Activated CD8-positive, alpha-beta memory T cell treated with anti-CD3 and anti-CD28 coated beads, Interleukin-2, amount 50 U/mL, for 1 hour (primary cell): ENCODE measurements around the gene FRG2.
"Not testable (repeated sequence)": the region's sequence is repeated elsewhere in the genome, so short reads cannot be mapped to it uniquely, and the experiment has no call there.

Experiments
- DNase-seq: peaks from one replicate; pipeline ENCODE4 v3.0.0-alpha.2; 2020; ENCODE audit errors: extremely low read depth

Gene FRG2

DNA sequence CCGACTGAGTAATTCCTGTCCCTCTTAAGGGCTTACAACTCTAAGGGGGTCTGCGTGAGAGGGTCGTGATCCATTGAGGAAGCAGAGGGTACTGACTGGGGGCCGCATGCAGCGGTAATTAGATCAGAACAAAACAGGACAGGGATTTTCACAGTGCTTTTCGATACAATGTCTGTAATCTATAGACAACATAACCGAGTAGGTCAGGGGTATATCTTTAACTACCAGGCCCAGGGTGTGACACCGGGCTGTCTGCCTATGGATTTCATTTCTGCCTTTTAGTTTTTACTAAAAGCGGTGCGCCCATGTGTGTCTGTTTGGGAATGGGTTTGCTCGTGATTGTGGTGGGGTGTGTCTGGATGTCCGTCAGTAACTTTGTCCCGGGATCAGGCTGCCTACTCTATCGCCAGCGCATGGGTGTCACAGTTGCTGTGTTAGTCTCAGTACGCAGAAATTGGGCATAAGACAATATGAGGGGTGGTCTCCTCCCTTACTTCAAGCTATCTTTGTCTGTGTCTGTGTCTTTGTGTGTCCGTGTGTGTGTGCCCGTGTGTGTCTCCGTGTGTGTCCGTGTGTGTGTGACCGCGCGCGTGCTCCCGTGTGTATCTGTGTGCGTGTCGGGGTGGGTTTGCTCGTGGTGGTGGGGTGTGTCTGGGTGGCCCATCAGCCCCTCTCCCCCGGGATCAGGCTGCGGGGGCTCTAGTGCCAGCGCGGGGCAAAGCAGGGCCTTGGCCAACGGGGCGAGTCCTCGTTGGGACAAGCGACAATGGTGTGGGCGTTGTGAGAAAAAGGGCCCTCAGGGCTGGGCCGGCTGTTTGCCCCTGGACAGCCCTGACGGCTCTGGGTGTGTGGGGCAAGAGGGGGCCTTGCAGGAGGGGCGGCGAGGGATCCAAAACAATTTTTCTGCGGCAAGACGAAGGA is 10.4 kb downstream of the FRG2 start:
- no peak for DNase-seq

DNA sequence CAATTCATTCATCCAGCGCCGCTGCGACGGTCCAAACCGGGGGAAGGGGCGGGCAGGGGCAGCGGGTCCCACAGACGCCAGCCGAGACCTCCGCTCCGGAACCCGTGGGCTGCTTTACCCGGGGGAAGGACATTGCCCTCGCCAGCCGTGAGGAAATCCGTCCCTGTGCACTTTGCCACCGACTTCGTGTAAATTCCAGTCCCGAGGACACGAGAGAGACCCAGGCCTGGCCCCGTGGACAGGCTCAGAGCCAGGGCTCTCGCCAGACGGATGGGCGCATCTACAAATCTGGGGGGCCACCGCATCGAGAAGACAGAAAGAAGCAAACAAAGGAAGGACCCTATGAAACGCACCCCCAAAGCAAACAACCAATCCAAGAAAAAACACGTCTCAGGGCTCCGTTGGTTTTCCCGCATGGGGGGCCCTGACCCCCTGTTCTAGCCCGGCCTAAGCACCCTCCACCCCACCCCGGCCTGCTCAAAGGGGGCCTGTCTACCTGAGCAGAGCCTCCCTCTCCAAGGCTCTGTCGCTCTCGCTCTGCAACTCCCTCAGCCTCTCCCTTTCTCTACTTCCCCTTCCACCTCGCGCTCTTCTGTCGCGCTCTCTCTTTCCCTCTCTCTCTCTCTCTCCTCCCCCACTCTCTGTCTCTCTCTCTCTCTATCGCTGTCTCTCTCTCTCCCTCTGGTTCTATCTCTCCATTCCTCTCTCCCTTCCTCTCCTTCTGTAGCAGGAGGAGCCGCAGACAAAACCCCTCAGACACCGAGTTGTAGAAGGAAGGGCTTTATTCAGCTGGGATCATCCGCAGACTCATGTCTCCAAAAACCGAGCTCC is 11.3 kb downstream of the FRG2 start:
- DNase-seq: no peak

DNA sequence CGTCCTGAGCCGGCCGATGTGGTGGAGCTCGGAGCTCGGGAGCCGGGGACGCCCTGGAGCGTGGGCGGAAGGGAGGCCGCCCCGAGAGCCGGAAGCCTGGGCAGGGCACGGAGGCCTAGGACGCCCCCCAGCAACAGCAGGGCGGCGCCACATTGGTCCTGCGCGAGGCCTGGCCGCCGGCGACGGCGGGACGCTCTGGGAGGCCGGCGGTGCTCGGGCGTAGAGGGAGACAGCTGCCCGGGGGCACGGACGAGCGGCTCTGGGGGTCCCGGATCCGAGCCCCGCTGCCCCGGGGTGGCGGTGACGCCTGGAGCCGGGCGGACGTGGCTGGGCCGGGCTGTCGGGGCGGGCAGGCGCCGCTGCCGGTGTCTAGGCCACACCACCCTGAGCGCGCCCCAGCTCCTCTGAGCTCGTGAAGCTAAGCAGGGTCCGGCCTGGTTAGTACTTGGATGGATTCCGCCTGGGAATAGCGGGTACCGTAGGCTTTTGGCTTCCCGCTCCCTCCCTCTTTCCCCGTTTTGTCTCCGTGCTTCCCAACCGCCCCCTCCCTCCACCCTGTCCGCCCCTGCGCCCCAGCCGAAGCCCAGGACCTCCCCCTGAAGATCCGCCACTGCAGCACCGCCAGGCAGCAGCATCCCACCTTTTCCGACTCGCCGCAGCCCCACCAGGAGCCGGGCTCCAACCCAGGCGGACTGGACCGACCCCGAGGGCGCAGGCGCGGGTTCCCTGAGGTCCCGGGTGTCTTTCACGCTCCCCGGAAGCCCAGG is 12.1 kb downstream of the FRG2 start:
- DNase-seq: no peak

DNA sequence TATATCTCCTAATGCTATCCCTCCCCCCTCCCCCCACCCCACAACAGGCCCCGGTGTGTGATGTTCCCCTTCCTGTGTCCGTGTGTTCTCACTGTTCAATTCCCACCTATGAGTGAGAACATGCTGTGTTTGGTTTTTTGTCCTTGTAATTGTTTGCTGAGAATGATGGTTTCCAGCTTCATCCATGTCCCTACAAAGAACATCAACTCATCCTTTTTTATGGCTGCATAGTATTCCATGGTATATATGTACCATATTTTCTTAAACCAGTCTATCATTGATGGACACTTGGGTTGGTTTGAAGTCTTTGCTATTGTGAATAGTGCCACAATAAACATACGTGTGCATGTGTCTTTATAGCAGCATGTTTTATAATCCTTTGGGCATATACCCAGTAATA is 37.1 kb downstream of the FRG2 start:
- DNase-seq: not testable (repeated sequence)

DNA sequence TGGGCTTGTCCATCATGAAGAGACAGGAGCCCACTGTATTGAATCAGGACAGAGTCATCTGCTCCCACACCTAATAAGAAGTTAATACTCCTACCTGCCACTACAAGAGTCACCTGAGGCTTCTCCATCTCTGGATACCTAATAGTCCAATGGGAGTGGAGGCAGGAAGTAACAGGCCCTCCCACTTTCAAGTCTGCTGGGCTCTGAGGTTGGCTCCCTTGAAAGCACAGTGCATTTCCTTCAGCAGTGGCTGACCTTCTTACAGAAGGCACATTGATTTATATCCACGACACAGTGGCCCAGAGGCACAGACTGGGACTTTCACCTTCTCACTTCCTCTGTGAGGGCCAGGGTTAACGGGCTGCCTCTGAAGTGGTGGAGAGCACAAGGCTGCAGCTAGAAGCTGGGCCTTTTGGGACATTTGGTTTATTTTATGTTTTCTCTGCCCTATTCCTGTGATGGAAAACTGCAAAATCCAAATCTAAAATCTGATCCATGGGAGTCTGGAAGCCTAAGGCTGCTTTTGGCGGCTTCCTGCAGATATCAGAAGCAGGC is 38.1 kb downstream of the FRG2 start:
- DNase-seq: no peak

DNA sequence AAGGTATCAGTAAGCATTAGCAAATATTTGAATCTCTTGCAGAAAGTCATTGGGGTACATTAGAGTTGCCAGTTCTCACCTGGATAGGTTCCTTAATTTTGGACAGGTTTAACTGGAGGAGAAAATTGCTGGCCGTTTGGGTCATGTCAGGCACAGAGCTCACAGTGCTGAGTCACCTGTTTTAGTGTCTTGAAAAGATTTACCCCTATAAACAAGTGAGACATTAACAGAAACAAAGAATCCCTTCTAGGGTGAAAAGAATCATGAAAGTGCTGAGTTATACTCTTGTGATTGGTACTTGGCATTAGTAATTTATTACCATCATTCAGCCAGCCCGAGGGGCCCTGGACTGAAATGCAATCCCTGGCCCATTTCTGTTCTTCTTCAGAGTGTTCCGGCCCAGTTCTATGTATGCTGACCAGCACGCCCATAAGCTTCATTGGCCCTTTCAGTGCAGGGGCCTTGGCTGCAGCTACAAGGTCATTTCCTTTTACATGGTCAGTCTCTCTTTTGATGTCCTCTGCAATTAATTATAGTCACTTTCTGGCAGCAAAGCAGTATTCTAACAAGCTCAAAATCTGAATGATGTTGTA is 41.3 kb downstream of the FRG2 start:
- DNase-seq: not testable (repeated sequence)

DNA sequence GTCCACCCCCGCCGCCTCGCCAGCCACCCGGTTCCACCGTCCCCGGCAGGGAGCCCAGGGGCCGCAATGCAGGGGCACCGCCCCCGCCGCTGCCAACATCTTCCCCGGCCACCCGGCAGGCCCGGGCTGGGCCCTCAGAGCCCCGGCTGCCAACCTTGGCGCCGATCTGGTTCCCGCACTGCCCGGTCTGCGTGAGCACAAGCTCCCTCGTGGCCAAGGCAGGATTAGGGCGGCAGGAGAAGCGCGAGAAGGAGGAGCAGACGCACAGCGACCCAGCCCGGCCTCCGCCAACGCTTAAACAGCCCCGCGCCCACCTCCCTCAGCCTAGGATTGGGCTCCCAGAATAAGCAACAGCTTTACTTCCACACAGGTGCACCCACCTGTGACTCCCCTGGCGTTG is 42.4 kb downstream of the FRG2 start:
- not testable (repeated sequence) for DNase-seq

DNA sequence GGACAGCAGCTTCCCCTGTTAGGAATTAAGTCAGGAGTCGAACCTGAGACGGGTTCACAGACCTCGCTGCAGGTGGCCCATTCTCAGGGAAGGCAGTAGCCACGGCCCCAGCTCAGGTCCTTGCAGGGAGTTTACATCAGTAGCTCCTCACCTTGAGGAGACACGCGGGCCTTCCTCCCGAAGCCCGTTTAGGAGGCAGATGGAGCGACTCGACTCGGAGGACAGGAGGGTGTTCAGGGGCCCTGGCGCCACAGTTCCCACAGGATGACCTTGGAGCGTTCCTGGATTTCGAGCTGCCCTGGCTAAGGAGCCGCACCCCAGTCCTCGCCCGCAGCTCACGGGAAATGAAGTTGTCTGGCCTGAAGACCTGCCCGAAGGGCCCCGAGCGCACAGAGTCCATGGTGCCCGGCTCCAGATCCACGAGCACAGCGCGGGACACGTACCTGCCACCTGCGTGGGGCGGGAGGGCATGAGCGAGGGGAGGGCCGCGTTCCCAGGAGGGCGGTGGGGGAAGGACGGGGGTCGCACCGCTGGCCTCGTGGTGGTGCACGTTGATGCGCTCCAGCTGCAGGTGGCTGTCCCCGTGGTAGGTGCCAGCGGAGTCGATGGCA is 43.0 kb downstream of the FRG2 start:
- DNase-seq: not testable (repeated sequence)

DNA sequence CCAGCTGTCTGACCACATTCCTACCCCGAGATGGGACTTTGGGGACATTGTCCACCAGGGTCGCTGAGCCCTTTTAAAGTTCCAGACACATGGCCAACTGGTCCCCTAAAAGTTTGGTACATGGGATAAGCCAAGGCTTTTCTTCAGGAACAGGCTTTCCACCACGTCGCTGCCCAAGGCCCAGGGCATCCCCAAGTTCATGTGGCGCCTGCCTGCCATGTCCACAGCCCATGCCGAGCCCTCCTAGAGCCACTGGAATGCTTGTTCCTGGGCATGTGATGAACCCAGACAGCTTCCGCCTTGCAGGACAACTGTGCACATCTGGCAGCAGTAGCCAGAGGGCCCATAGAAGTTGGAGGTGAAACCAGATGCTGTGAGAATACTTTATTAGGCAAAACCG is 45.1 kb downstream of the FRG2 start:
- DNase-seq: no peak

DNA sequence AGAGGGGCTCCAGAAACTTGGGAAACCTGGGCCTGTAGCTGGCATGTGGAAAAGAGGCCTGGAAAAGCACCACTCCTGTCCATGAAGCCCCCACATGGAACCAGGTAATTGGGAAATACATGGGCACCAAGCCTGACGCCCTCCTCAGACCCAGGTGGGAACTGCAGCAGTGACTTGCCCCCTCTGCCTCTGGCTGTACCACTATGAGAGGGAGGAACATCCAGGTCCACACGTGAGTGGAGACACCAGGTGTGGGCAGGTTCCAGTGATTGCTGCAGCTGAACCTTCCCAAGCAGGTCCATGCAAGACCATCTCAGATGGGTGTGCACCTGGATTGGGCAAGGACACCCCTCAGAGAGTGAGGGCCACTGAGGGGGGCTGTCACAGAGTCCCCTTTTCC is 46.8 kb downstream of the FRG2 start:
- DNase-seq: not testable (repeated sequence)

DNA sequence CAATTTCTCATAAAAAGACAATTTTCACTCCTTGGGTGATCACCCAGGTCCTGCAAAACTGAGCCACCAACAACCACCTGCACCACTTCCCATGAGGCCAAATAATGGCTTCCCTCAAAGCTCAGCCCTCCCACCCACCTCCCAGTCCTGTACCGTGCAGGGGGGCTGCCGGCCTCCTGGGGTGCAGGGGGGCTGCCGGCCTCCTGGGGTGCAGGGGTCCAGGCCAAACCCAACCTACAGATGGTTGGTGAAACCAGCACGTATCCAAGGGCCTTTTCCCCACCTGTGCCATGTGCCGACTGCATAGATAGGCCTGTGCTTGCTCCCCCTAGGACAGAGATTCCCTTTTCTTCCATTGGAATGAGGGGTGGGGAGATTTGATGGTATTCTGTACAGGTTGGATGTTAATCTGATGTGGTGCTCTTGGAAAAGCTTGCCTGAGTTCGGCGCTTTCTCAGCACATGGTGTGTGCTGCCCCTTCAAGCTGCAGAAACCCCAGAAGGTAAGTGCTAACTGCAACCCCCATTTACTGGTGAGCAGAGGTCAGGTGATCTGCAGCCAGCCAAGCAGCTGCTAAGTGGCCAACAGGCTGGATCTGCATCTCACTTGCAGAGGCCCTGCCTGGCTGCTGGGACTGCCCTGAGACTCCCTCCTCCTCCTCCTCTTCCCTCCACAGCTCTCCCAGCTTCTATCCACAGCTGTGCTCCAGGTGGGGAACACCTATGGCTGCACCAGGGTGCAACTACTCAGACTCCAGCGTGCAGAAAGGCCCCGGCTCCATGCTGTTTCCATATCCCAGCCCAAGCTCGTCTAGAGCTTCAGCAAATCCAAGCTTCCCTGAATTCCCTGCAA is 47.6 kb downstream of the FRG2 start:
- no peak for DNase-seq
